LNCaP clone FGC (cell line): ENCODE data around the gene ARHGAP19.
A peak's percentile ranks its signal among the peaks of the same experiment; 100 is the strongest.

Source experiments
- DNase-seq: peaks from one replicate; pipeline ENCODE4 v3.0.0-alpha.2; 2011; ENCODE audit warnings: low read depth
- H3K4me3 ChIP-seq: 2 replicates; pipeline ENCODE4 v1.5.1; 2011; ENCODE audit warnings: mild to moderate bottlenecking, low read depth, low read length, control low read depth
- CTCF ChIP-seq: IDR thresholded peaks from 2 replicates; pipeline ENCODE4 v1.5.1; 2012; ENCODE audit warnings: mild to moderate bottlenecking; ENCODE audit not compliant: control insufficient read depth, insufficient read depth; ENCODE audit errors: extremely low read depth

ARHGAP19 gene

GRCh38 chr10:97250952-97251351 lies 41.5 kb downstream of the ARHGAP19 start:
- TF ChIP-seq CTCF = no peak
- no peak overlapping the region for H3K4me3 ChIP-seq
- no peak for DNase-seq

DNA sequence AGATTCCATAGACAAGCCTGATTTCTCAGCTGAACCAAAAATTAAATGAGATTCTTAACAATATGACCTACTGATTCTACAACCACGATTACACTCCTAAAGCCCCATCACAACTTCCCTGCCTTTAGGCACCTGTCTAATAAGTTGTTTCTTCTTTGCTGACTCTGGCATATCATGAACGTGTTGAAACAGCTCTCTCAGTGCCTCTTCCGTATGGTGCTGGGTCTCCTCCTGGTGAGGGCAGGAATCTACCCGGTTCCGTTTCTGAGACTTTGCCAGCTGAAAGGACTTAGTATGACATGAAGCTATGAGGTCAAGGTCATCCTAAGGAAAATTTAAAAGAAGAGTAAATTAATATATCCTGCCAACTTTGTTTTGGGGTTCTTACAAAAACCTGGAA lies 48.6 kb downstream of the ARHGAP19 start:
- DNase-seq = no peak
- no peak overlapping the region for H3K4me3 ChIP-seq
- no peak for TF ChIP-seq CTCF

DNA sequence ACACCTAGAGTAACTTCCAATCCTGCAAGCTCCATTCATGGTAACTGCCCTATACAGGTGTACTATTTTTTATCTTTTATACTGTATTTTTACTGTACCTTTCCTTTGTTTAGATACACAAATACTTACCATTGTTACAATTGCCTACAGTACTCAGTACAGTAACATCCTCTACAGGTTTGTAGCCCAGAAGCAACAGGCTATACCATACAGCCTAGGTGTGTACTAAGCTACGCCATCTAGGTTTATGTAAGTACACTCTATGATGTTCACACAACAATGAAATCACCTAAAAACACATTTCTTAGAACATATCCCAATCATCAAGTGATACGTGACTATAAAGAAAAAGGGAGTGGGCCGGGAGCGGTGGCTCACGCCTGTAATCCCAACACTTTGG lies 53.6 kb downstream of the ARHGAP19 start:
- TF ChIP-seq CTCF = no peak
- DNase-seq = no peak

DNA sequence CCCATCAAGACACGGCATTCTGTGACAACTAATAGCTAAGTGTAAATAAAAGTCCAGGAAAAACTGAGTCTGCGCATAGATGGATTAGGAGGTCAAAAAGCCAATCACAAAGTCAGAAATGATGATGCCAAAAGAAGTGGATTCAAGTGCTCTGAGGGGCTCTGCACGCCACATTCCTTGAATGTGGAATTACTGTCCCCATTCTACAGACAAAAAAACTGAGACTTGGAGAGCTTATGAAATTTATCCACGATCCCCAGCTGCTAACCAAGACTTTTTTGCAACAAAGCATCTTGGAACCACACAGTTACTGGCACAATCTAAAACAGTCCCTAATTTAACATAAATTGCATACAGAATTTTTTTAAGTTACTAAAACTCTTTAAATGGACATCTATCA lies 57.1 kb downstream of the ARHGAP19 start:
- no peak overlapping the region for H3K4me3 ChIP-seq
- TF ChIP-seq CTCF = no peak
- DNase-seq = no peak

More for the DNA sequence above, 53.6 kb downstream of the ARHGAP19 start:
- H3K4me3 ChIP-seq = no peak overlapping the region

GRCh38 chr10:97234400-97234799 lies 58.0 kb downstream of the ARHGAP19 start:
- no peak overlapping the region for H3K4me3 ChIP-seq
- peak; percentile 14 for DNase-seq
- TF ChIP-seq CTCF = peak; percentile 79

DNA sequence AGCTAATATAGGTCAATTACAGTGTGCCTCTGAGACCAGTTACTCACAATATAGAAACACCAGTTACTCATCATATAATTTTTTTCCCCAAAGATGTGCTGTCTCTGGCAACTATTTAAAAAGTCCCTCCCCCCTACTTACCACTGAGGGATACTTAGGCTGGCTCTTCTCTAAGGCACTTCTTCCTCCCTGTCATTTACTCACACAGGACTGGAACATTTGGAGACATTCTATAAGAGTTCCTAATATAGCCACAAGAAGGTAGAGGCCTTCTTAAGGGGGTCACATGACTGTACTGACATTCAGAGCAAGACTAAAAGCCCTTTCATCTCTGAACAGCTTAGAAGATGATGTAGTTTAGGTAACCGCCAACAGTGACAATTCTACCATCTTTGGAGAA lies 62.3 kb downstream of the ARHGAP19 start:
- no peak overlapping the region for H3K4me3 ChIP-seq
- no peak for TF ChIP-seq CTCF
- no peak for DNase-seq

GRCh38 chr10:97229322-97230015 lies 63.0 kb downstream of the ARHGAP19 start:
- no peak overlapping the region for H3K4me3 ChIP-seq
- DNase-seq = no peak
- no peak for TF ChIP-seq CTCF
